Stimulated activated CD4-positive, alpha-beta T cell treated with anti-CD3 and anti-CD28 coated beads, Interleukin-1b, Interleukin-23, amount 100 ng/mL, for 24 hours (primary cell): ENCODE data around the gene STAB1.

Experiments used
- DNase-seq, 4 experiments: peaks; one replicate each; pipeline ENCODE4 v3.0.0-alpha.2; 2020; ENCODE audit warnings: low read depth in 4 of 4, low spot score in 1 of 4

STAB1 gene

DNA sequence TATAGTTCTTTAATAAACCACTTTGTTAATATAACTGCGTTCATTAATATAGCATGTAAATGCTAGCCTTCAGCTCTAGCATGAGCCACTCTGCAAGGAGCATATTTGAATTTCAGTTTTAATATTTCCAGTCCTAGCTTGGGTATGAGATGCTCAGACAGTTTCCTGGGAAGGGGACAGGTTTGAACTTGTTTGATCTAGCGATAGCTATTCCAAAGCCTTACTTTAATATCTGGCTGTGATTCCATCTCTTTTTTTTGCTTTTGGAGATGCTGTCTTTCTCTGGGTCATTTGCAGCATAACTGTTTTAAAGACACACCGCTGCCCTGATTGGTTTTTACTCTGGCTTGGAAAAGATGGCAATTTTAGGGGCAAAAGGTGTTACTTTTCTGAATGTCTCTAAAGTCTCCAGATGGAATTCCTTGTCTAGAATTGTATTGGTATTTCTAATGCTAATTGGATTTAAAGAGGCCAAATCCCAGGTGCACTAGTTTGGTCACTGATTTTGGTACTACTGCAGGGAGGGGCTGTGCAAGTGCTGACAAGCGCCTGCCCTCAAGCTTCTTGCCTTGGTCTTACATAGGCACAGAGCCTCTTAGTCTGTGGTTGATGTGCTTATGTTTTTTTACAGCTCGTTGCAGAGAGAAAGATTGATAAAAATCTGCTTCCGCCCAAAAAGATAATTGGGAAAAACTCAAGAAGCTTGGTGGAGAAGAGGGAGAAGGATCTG lies 36.9 kb upstream of the STAB1 start:
- no peak for DNase-seq

DNA sequence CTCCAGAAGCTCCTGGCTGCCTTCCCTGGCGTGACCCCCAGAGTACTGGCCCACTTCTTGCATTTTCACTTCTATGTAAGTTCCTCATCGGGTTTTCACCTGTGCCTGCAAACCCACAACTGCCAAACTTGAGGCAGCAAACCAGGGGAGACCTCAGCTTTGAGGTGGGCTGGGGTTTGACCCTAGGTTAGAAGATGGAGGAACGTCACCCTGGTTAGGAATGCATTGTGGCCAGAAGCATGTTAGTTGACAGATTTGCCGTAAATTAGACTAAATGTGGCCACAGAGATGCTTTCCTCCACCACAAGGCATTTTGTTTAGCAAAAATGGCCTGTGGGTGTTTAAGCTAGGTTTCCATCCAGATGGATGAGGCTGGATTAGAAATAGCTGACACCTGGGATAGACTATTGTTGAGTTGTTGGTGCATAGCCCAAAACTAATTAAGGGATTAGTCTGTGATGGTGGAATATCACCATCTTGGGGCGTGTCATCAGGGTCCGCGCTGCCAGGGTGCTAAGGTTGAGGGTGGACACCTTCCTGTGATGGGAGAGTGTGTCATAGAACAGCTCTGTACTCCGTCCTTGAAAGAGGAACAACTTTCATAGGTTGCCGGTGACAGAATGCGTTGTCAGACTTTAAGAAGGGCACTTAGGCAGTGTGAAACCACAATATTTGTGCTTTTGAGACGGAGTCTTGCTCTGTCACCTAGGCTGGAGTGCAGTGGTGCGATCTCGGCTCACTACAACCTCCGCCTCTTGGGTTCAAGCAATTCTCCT lies 36.2 kb upstream of the STAB1 start:
- no peak for DNase-seq

DNA sequence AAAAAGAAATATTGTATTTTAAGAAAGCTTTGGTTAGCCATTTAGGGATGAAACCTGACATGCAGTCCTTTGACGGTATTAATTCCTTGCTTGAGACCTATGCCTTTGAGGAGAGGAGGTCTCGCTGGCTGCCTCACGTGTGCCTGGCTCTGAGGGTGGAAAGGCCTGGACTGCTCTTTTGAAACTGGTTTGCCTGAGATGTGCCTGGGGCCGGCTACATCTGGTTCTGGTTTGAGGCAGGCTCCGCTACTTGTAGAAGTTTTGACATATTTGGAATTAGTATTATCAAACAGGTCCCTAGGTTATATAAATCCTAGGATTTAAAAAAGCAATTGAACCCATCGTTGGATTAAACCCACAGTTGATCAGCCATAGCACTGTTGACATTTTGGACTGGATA lies 33.3 kb upstream of the STAB1 start:
- DNase-seq = no peak

DNA sequence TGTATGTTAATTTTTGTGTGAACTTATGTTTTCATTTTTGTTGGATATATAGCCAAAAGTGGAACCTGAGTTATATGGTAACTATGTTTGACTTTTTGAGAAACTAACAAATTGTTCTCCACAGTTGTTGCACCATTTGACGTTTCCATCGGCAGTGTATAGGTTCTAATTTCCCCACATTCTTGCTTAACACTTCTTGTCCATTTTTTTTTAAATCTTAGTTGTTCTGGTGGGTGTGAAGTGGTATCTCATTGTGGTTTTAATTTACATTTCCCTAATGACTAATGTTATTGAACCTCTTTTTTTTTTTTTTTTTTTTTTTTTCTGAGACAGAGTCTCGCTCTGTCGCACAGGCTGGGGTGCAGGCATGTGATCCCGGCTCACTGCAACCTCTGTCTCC lies 31.7 kb upstream of the STAB1 start:
- DNase-seq = no peak

DNA sequence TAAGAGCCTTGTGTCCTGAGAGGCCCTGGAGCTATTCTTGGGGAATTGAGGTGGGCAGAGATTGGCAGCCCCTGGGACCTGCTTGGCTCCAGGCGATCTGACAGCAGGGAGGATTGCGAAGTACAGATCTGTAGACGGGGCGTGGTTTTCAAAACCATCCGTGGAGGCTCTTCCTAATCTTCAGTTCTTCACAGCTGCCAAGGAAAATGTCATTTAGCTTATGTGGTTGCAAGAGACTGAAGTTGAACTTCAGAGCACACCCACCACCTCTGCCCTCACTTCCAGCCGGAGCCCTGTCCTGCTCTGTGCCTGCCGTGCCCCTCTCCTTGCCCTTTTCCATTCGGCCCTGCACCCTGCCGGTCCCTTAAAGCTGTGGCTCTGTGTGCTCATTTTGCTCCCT lies 26.8 kb upstream of the STAB1 start:
- no peak for DNase-seq

DNA sequence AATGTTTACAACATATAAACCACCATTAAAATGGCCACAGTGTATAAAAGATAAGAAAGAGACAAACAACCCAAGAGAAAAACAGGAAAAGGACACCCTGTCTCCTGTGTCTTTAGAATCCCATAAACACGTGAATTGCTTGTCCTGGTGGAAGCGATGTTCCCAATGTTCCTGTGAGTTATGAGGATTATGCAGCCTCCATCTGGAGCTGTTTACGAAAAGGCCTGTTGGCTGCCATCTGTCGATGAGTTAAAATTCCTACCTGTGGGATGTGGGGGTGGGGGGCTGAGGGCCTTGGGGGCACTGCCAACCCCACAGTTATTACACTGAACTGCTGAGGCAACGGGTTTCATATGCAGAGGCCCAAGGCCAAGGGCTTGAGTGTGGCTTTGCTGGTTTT lies 26.1 kb upstream of the STAB1 start:
- DNase-seq = no peak

DNA sequence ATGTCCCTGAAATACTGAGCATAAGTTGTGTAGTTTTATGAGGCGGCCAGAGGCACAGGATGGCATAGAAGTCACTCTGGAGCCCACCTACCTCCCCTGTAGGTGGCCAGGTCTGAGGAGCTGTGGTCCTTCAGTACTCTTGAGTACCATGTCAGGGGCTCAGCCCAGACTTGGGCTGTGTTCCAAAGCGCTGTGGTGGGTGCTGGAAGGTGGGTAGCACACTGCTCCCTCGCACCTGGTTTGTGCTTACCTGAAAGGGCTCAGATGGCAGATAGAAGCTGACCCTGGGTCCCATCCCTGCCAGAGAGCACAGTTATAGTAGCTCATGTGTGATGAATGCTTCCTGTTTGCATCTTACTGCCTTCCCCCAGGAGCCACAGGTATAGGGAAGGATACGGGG lies 24.2 kb upstream of the STAB1 start:
- no peak for DNase-seq

DNA sequence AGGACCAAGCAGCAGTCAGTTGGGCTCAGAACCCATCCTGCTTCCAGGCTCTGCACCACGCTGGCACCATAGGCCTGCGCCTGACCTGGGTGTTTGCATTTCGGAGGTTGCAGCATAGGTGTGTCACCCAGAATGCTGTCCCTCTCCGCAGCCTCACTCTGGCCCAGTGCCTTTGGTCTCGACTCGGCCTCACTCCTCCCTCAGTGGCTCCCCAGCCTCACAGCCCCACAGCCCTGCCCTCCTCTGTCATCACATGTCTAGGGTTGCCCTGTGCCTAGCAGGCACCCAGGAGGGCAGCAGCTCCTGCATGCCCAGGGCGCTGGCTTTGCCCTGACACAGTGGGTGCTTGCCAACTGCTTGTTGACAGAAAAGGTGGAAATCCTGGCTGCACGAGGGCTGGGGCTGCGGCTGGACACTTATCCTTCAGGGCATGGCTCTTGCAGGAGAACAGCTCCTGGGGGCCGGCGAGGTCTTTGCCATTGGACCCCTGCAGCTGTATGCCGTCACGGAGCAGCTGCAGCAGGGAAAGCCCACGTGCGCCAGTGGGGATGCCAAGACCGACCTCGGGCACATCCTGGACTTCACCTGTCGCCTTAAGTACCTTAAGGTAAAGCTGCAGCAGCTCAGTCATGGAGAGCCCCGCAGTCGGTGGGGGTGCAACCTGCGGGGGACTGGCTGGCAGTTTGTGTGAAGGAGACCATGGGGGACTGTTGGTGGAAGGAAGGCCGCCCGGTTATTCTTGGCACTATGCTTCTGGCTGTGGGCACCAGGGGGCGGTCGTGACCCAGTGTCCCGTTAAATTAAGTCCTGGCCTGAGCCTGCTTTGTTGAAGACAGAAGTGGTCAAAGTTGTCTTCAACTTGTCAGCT lies 23.5 kb upstream of the STAB1 start:
- DNase-seq = no peak

DNA sequence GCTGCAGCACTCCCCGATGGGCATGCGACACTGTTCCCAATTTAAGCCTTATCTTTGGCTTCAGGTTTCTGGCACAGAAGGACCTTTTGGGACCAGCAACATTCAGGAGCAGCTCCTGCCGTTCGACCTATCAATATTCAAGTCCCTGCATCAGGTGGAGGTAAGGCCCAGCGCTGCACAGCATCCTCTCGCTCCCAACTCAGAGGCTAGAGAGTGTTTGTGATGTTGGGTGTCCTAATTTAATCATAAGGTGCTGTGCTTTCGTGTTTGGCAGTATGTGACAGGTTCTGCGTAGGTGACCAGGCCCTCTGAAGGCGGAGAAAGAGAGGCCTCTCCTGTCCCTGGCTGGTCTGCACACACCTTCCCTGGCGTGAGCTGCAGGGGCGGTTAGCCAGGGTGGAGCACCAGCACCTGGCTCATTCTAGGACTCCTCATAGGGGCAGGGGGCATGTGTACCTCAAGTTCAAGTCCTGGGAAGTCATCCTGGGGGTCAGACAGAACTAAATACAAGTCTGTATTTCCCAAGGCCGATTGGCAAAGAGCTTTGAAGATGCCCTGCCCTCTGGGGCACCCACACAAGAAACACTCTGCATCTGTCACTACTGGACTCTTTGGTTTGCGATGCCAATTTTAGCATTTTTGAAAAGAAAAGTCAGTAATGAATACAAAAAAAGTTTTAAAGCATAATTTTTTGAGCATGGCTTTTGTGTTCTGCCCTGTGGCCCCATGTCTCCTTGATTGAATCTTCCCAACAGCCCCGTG lies 22.7 kb upstream of the STAB1 start:
- DNase-seq = no peak

DNA sequence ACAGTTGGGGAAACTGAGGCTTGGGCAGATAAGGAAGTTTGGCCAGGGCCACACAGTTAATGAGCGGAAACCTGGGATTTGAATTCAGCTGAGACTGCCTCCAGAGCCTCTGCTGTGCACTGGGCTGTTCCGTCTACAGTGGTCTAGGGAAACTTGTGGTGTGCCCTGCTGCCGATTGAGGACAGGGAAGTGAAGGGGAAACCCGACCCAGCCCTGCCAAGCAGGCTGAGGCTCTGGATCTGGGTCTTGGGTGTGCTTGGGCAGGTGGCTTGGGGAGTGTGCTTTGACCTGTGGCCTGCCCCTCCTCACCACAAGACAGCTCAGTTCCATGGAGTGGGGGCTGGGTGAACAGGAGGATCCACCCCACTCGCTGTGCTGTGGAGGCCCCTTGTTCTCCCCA lies 22.1 kb upstream of the STAB1 start:
- no peak for DNase-seq

DNA sequence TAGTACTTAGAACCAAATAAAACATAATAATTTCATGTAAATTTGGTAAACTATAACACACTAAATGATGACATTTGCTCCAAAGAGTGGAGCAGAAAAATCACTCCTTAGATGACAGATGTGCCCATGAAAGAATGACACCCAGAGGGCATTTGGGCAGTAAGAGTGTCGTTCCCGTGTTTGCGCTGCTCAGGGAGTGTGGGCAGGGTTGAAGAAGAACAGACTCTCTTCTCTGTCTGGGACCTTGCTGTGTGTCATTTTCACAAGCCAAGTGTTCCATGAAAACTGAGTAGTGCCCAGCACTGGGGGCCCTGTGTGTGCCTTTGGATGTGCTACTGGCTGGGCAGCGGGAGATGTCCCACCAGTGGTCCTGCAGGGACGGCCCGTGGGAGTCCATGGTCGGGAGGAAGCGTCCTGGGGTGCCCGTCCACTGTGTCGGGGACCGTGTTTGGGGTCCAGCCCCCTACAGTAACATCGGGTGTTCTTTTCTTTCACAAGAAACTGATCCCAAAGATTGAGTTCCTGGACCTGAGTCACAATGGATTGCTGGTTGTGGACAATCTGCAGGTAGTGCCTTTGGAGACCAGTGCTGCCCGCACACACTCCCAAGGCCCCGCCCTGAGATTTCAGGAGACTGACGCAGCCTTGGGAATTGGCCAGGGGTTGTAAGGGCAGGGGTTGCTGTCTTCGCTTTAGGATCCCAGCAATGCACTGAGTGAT lies 17.9 kb upstream of the STAB1 start:
- DNase-seq = no peak

DNA sequence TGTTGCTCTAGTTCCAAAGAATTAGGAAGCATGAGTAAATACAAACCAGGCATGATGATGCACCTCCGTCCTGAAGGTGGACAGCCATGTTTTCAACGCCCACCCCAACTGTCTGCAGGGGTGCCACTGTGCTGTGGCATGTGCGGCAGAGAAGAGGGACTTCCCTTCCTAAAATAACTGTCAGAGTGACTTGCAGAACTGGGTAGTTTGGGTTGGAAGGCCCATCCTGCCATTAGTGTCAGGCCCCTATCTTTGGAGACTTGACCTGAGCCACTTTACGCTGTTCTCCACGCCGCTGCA lies 17.4 kb upstream of the STAB1 start:
- DNase-seq = no peak

DNA sequence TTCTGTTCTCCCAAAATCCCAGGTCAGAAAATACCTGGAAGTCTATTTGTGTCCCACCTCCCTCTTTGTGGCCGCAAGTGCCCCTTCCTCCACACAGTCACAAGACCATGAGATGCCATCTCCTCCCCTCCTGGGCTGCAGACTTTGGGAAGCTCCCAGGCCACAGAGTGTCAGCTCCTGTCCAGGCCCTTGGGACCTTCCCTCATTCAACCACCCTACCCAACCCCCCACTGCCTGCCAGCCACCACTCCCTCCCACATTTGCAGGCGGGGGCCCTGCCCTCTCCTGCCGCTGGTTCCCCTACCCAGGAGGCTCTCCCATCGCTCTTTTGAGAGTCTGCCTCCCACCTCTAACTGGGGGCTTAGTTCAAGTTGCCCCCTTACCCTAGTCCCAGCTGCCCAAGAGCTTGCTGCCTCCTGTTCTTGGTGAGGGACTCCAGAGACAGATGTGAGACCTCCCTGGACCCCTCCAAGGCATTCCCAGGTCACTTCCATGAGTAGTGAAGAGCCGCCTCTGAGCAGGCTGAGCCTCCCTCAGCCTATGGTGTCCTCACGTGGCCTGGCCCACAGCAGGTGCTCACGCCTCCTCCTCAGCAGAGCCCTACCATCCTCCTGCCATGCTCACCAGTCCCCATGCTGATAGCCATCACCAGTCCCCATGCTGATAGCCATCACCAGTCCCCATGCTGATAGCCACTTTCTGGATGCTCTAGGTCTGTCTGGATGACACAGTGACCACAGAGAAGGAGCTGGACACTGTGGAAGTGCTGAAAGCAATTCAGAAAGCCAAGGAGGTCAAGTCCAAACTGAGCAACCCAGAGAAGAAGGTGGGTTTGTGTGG lies 15.9 kb upstream of the STAB1 start:
- DNase-seq = no peak

DNA sequence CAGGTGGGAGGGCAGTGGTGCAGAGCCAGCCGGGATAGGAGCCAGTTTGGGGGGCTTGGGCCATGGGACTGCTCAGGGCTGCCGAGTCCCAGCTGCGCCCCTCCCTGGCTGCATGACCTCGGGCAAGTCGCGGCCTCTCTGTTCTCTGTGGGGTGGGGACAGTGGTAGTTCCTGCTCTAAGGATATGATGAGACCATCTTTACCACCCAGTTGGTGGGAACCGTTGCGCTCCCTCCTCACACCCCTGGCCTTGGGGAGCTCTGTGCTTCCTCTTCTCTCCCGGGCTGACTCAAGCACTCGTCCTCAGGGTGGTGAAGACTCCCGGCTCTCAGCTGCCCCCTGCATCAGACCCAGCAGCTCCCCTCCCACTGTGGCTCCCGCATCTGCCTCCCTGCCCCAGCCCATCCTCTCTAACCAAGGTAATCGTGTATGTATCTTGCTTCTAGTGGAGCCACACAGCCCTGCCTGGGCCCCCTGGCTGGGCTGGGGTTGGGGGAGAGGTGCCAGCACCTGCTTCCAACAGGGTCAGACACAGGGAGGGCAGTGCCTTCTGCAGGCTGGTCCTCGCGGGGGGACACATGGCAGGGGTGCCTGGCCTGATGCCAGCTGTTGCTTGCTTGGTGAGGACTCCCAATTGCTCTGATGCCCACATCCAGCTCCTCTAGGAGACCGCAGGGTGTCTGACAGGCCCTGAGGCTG lies 15.1 kb upstream of the STAB1 start:
- no peak for DNase-seq

DNA sequence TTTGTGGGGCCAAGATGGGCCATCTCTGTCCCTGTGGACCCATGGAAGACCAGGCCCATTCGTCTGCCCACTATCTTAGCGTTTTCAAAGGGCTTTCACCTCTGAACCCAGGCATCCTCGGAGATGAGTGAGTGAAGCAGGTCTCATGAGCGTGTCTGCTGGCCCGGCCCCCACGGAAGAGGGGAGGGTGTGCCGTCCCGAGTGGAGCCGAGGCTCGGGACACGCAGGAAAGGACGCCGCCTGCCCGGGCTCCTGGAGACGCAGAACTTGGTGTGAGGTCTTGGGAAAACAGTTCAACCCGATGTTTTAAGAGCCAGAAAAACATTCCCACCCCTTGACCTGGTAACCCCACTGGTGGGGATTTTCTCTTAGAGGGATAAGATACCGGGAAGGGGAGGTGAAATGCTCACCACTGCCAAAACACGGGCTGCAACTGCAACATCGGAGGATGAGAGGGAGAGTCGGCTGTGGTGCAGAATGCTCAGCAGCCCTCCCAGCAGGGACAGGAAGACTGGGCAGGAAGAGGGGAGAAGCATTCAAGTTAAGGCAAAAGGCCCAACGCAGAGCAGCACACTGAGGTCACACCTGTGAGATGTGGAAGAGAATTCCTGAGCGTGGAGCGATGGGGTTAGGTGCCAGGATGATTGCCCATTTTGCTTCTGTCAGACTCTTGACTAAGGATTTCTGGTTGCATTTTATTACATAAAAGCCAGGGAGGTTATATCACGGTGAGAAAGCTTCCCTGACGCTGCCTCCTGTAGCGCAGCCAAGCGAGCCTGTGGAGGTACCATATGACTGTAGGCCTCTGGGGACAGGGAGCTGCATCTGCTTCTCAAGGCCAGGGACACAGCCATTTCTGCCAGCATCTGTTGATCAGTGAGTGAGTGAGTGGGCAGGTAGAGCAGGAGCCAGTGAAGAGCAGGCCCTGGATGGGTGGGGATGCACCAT lies 14.1 kb upstream of the STAB1 start:
- no peak for DNase-seq

DNA sequence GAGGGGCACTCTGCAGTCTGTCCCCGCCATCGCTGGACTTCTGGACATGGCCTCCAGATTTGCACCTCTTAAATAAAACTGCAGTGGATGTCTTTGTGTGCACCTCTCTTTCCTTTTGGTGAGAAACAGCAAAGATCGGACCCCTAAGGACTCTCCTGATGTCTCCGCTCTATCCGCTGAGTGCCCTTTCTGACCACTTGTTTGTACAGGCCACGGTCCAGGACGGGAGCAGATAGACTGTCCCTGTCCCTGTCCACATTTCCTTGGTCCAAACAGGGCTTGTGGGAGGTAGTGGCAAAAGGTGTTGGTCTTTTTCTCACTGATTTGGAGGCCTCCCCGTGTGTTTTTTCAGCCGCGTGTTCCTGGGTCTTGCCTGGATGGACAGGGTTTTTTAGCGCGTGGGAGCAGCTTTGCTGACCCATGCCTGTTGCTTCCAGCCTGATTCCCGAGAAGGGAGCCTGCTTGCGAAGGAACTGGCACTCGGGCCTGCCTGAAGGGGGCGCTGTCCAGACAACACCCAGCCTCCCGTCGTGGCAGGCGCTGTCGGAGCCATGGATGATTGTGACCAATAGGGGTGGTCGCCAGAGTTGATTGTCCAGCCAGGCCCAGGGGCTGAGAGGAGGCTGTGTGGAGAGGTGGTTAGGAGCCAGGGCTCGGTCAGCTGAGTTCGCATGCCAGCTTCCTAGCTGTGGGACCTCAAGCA lies 13.2 kb upstream of the STAB1 start:
- DNase-seq = no peak

DNA sequence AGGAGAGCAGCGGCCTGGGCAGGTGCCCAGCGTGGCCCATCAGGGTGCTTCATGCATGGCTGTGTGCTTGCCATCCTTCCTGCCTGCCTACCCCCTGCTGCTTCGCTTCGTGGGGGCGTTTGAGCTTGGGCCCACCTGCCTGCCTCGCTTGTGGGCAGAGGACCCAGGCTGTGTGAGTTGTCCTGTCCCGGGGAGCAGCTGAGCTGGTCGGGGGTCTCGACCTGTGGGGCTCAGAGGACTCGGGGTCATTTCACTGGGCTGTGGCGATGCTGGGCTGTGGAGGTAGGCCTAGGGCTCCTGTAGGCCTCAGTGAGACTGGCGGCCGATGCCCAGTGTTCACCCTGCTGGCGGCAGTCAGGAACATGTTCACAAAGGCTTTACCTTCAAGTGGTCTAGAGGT lies 12.1 kb upstream of the STAB1 start:
- DNase-seq = no peak
